ENCODE data around the gene CH25H.
"Not testable (repeated sequence)": the region's sequence is repeated elsewhere in the genome, so short reads cannot be mapped to it uniquely, and the experiment has no call there.

CH25H gene

GRCh38 chr10:89207181-89207800 lies at the start of gene CH25H:
Gene CH25H, minus strand, starts transcription at chr10:89207317. Its CDS starts 25 bp downstream, at chr10:89207292.
- DNase-seq (ENCODE audit: low read depth in 3 of 3, low spot score in 1 of 3) = peak in 1 of 3 donors; percentile 25

GRCh38 chr10:89256340-89256739 lies 49.2 kb upstream of the CH25H start:
- no peak for DNase-seq (ENCODE audit: low read depth in 3 of 3, low spot score in 1 of 3)

- DNase-seq (ENCODE audit: low read depth in 3 of 3, low spot score in 1 of 3) = no peak
Observed at GRCh38 chr10:89255793-89256192, 48.7 kb upstream of the CH25H start.

GRCh38 chr10:89255091-89255579 lies 48.0 kb upstream of the CH25H start:
- not testable (repeated sequence) for DNase-seq (ENCODE audit: low read depth in 3 of 3, low spot score in 1 of 3)

- DNase-seq (ENCODE audit: low read depth in 3 of 3, low spot score in 1 of 3) = no peak
Observed at GRCh38 chr10:89252225-89252585, 45.1 kb upstream of the CH25H start.

GRCh38 chr10:89251409-89252224 lies 44.5 kb upstream of the CH25H start, which contains the start of gene LIPA:
Gene LIPA, minus strand, starts transcription at chr10:89251775. Its CDS starts 4,127 bp downstream, at chr10:89247648.
- DNase-seq (ENCODE audit: low read depth in 3 of 3, low spot score in 1 of 3) = peak; percentile 78 to 94 (median 90)

- no peak for DNase-seq (ENCODE audit: low read depth in 3 of 3, low spot score in 1 of 3)
Observed at GRCh38 chr10:89250865-89251408, 43.8 kb upstream of the CH25H start.

GRCh38 chr10:89248990-89249389 lies 41.9 kb upstream of the CH25H start:
- DNase-seq (ENCODE audit: low read depth in 3 of 3, low spot score in 1 of 3) = no peak

GRCh38 chr10:89247623-89248022 lies 40.5 kb upstream of the CH25H start:
- not testable (repeated sequence) for DNase-seq (ENCODE audit: low read depth in 3 of 3, low spot score in 1 of 3)

GRCh38 chr10:89245802-89246201 lies 38.7 kb upstream of the CH25H start:
- no peak for DNase-seq (ENCODE audit: low read depth in 3 of 3, low spot score in 1 of 3)

- DNase-seq (ENCODE audit: low read depth in 3 of 3, low spot score in 1 of 3) = no peak
Observed at GRCh38 chr10:89242840-89243568, 35.9 kb upstream of the CH25H start.

- DNase-seq (ENCODE audit: low read depth in 3 of 3, low spot score in 1 of 3) = no peak
Observed at GRCh38 chr10:89242345-89242684, 35.2 kb upstream of the CH25H start.

- no peak for DNase-seq (ENCODE audit: low read depth in 3 of 3, low spot score in 1 of 3)
Observed at GRCh38 chr10:89241486-89242344, 34.6 kb upstream of the CH25H start.

- DNase-seq (ENCODE audit: low read depth in 3 of 3, low spot score in 1 of 3) = no peak
Observed at GRCh38 chr10:89241026-89241425, 33.9 kb upstream of the CH25H start.

- DNase-seq (ENCODE audit: low read depth in 3 of 3, low spot score in 1 of 3) = no peak
Observed at GRCh38 chr10:89240519-89240918, 33.4 kb upstream of the CH25H start.

GRCh38 chr10:89238956-89239644 lies 32.0 kb upstream of the CH25H start:
- no peak for DNase-seq (ENCODE audit: low read depth in 3 of 3, low spot score in 1 of 3)

- DNase-seq (ENCODE audit: low read depth in 3 of 3, low spot score in 1 of 3) = no peak
Observed at GRCh38 chr10:89237849-89238248, 30.7 kb upstream of the CH25H start.

GRCh38 chr10:89236226-89236797 lies 29.2 kb upstream of the CH25H start:
- no peak for DNase-seq (ENCODE audit: low read depth in 3 of 3, low spot score in 1 of 3)

GRCh38 chr10:89235073-89235798 lies 28.1 kb upstream of the CH25H start:
- DNase-seq (ENCODE audit: low read depth in 3 of 3, low spot score in 1 of 3) = no peak

All from stimulated activated CD4-positive, alpha-beta T cell treated with anti-CD3 and anti-CD28 coated beads, TNF-alpha, amount 100 ng/mL, for 1 hour (primary cell).